ENCODE results near the gene ALS2. TPM values are rescaled to one million over a fixed set of nuclear protein-coding genes. Genes with fewer than 3 reads are reported as not detected.
"Not testable (repeated sequence)": the region's sequence is repeated elsewhere in the genome, so short reads cannot be mapped to it uniquely, and the experiment has no call there.

ALS2 gene
- total and polyA plus RNA-seq, 2 donors from 2014 or later = 7.1 to 24.4 TPM

DNA sequence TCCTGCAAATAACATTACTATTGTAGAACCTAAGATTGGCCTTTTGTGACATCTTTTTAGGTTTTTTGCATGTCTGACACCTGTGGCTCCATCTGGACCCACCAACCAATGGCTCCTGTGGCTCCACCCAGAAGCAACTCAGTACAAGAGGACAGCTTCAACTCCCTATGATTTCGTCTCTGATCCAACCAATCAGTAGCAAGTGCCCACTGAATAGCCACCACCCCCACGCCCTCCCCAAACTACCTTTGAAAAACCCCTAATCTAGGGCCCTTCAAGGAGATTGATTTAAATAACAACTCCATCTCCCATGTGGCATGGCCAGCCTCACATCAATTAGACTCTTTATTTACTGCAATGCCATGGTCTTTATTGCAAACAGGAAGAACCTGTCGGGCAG is 105.9 kb downstream of the ALS2 start:
- no peak for FAIRE-seq
- TF ChIP-seq, protein P1, sequence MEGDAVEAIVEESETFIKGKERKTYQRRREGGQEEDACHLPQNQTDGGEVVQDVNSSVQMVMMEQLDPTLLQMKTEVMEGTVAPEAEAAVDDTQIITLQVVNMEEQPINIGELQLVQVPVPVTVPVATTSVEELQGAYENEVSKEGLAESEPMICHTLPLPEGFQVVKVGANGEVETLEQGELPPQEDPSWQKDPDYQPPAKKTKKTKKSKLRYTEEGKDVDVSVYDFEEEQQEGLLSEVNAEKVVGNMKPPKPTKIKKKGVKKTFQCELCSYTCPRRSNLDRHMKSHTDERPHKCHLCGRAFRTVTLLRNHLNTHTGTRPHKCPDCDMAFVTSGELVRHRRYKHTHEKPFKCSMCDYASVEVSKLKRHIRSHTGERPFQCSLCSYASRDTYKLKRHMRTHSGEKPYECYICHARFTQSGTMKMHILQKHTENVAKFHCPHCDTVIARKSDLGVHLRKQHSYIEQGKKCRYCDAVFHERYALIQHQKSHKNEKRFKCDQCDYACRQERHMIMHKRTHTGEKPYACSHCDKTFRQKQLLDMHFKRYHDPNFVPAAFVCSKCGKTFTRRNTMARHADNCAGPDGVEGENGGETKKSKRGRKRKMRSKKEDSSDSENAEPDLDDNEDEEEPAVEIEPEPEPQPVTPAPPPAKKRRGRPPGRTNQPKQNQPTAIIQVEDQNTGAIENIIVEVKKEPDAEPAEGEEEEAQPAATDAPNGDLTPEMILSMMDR (IDR thresholded peaks at IDR 0.05; ENCODE audit: borderline replicate concordance, extremely low read depth, insufficient read depth) = no peak

DNA sequence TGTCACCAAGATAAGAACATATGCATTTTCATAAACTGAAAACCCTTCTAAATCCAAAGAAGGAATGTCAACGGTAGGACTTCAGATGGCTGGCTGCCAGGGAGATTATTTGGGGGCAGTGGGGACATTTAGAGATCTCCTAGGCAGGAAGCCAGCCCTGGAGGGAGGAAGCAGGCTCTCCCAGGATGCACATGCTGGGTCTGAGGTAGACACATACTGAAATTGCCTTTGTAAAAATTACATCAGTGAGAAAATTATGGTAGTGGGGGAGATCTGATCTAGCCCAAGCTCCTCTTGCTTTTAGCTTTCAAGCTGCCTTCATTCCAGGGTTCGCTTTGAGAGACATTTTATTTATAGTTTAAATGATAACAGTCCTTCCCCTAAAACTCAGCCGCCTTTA is 106.4 kb downstream of the ALS2 start:
- FAIRE-seq = no peak
- Histone ChIP-seq H3K4me1 (ENCODE audit: control insufficient read depth in 2 of 3, insufficient read depth in 2 of 3, low read depth in 1 of 3, low read length in 3 of 3) (no peaks in the 10 kb centered on the region), H3K9ac (ENCODE audit: low read length in 3 of 3) (no peak overlapping the region), H3K27ac (ENCODE audit: low read depth in 2 of 2, low read length in 2 of 2) (no peak overlapping the region), H3K36me3 (ENCODE audit: control insufficient read depth in 2 of 3, insufficient read depth in 3 of 3, low read length in 3 of 3) (no peaks in the 10 kb centered on the region), H3K9me3 (ENCODE audit: control insufficient read depth in 2 of 3, insufficient read depth in 1 of 3, low read length in 3 of 3) (no peaks in the 10 kb centered on the region), H3K4me3 (ENCODE audit: low read length in 3 of 3) (no peak overlapping the region), H3K27me3 (ENCODE audit: control insufficient read depth, insufficient read depth, low read length) (no peaks in the 10 kb centered on the region)
- intact Hi-C loops (cut with DNase I) = no loop called here
- DNase-seq = no peak
- TF ChIP-seq, protein P1 (IDR thresholded peaks at IDR 0.05; ENCODE audit: borderline replicate concordance, extremely low read depth, insufficient read depth) = no peak

More for the DNA sequence above, 105.9 kb downstream of the ALS2 start:
- no peaks in the 10 kb centered on the region for H3K4me1 ChIP-seq (ENCODE audit: control insufficient read depth in 2 of 3, insufficient read depth in 2 of 3, low read depth in 1 of 3, low read length in 3 of 3)
- H3K9ac ChIP-seq (ENCODE audit: low read length in 3 of 3) = no peak overlapping the region
- H3K9me3 ChIP-seq (ENCODE audit: control insufficient read depth in 2 of 3, insufficient read depth in 1 of 3, low read length in 3 of 3) = no peaks in the 10 kb centered on the region
- DNase-seq = no peak
- H3K36me3 ChIP-seq (ENCODE audit: control insufficient read depth in 2 of 3, insufficient read depth in 3 of 3, low read length in 3 of 3) = no peaks in the 10 kb centered on the region
- no peaks in the 10 kb centered on the region for H3K27me3 ChIP-seq (ENCODE audit: control insufficient read depth, insufficient read depth, low read length)
- no peak overlapping the region for H3K4me3 ChIP-seq (ENCODE audit: low read length in 3 of 3)
- H3K27ac ChIP-seq (ENCODE audit: low read depth in 2 of 2, low read length in 2 of 2) = no peak overlapping the region
- intact Hi-C loops (cut with DNase I) = no loop called here

DNA sequence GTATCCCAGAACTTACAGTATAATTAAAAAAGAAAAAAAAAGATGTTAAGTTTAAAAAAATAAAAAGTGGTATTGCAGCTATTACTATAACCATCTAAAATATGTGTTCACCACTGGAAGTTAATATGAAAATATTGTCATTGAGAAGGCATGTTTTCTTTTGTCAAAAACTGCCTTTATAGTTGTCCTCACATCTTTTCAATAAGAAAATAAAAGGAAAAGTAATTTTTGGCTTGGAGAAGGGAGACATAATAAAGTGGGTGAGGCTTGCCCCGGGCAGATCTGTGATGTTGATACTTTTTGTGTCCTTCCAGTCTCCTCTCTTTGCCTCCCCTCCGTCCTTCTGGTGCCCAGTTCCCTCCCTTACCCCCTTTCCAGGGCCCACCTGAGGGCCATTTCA is 107.2 kb downstream of the ALS2 start:
- no peaks in the 10 kb centered on the region for H3K9me3 ChIP-seq (ENCODE audit: control insufficient read depth in 2 of 3, insufficient read depth in 1 of 3, low read length in 3 of 3)
- no peak overlapping the region for H3K4me3 ChIP-seq (ENCODE audit: low read length in 3 of 3)
- FAIRE-seq = no peak
- H3K4me1 ChIP-seq (ENCODE audit: control insufficient read depth in 2 of 3, insufficient read depth in 2 of 3, low read depth in 1 of 3, low read length in 3 of 3) = no peaks in the 10 kb centered on the region
- H3K9ac ChIP-seq (ENCODE audit: low read length in 3 of 3) = no peak overlapping the region
- intact Hi-C loops (cut with DNase I) = no loop called here
- no peaks in the 10 kb centered on the region for H3K27me3 ChIP-seq (ENCODE audit: control insufficient read depth, insufficient read depth, low read length)
- no peaks in the 10 kb centered on the region for H3K36me3 ChIP-seq (ENCODE audit: control insufficient read depth in 2 of 3, insufficient read depth in 3 of 3, low read length in 3 of 3)
- no peak overlapping the region for H3K27ac ChIP-seq (ENCODE audit: low read depth in 2 of 2, low read length in 2 of 2)
- TF ChIP-seq, protein P1 (IDR thresholded peaks at IDR 0.05; ENCODE audit: borderline replicate concordance, extremely low read depth, insufficient read depth) = no peak
- no peak for DNase-seq

DNA sequence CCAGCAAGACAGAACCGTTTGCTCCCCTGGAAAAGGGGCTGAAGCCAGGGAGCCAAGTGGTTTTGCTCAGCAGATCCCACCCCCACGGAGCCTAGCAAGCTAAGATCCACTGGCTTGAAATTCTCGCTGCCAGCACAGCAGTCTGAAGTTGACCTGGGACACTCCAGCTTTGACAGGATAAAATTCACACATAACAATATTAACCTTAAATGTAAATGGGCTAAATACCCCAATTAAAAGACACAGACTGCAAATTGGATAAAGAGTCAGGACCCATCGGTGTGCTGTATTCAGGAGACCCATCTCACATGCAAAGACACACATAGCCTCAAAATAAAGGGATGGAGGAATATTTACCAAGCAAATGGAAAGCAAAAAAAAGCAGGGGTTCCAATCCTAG is 109.5 kb downstream of the ALS2 start:
- DNase-seq; intact Hi-C loops (cut with DNase I): not testable (repeated sequence)

More for the DNA sequence above, 109.5 kb downstream of the ALS2 start:
- not testable (repeated sequence) for H3K4me1 ChIP-seq (ENCODE audit: control insufficient read depth in 2 of 3, insufficient read depth in 2 of 3, low read depth in 1 of 3, low read length in 3 of 3); H3K27ac ChIP-seq (ENCODE audit: low read depth in 2 of 2, low read length in 2 of 2); H3K36me3 ChIP-seq (ENCODE audit: control insufficient read depth in 2 of 3, insufficient read depth in 3 of 3, low read length in 3 of 3); H3K9ac ChIP-seq (ENCODE audit: low read length in 3 of 3); H3K4me3 ChIP-seq (ENCODE audit: low read length in 3 of 3); H3K9me3 ChIP-seq (ENCODE audit: control insufficient read depth in 2 of 3, insufficient read depth in 1 of 3, low read length in 3 of 3); FAIRE-seq; H3K27me3 ChIP-seq (ENCODE audit: control insufficient read depth, insufficient read depth, low read length)

Measured in kidney (tissue), 14 donors.